T-helper 17 cell (primary cell): ENCODE measurements around the gene TBKBP1. TPM values are rescaled to one million over a fixed set of nuclear protein-coding genes. Genes with fewer than 3 reads are reported as not detected.

Experiments
- ATAC-seq: fragments of 150-1000 bp; cut with Tn5 transposase; 2 replicates; pipeline ENCODE4 v1.10.0; 2021; ENCODE audit warnings: mild to moderate bottlenecking, moderate library complexity
- DNase-seq, 3 donors: peaks; one replicate each; pipeline versions ENCODE4 v3.0.0 to v3.0.0-alpha.2; 2020 to 2021
- H3K9me3 ChIP-seq: one replicate; pipeline ENCODE4 v1.7.0; 2013; ENCODE audit warnings: low read length, mild to moderate bottlenecking; ENCODE audit not compliant: control insufficient read depth, poor library complexity, severe bottlenecking
- H3K27ac Mint-ChIP-seq: one replicate; pipeline ENCODE4 v1.8.0; 2022; ENCODE audit warnings: mild to moderate bottlenecking, moderate library complexity, mixed read lengths
- H3K27me3 Mint-ChIP-seq: one replicate; pipeline ENCODE4 v1.8.0; 2022; ENCODE audit warnings: mixed read lengths
- H3K36me3 Mint-ChIP-seq: one replicate; pipeline ENCODE4 v1.8.0; 2022; ENCODE audit warnings: low read depth, mixed read lengths
- H3K4me1 Mint-ChIP-seq: one replicate; pipeline ENCODE4 v1.8.0; 2022; ENCODE audit warnings: mild to moderate bottlenecking, mixed read lengths
- H3K4me3 Mint-ChIP-seq: one replicate; pipeline ENCODE4 v1.8.0; 2022; ENCODE audit warnings: mild to moderate bottlenecking, moderate library complexity, mixed read lengths
- total RNA-seq, 4 donors: library from RNA in 2 of 4; stranded (reverse) in 2 of 4; gene quantifications; one replicate each; pipeline ENCODE4 v1.2.3 and lab custom pipeline; 2022 to 2026

Gene TBKBP1
- total RNA-seq, 2 donors from 2014 or later: 2.4 to 2.6 TPM

DNA sequence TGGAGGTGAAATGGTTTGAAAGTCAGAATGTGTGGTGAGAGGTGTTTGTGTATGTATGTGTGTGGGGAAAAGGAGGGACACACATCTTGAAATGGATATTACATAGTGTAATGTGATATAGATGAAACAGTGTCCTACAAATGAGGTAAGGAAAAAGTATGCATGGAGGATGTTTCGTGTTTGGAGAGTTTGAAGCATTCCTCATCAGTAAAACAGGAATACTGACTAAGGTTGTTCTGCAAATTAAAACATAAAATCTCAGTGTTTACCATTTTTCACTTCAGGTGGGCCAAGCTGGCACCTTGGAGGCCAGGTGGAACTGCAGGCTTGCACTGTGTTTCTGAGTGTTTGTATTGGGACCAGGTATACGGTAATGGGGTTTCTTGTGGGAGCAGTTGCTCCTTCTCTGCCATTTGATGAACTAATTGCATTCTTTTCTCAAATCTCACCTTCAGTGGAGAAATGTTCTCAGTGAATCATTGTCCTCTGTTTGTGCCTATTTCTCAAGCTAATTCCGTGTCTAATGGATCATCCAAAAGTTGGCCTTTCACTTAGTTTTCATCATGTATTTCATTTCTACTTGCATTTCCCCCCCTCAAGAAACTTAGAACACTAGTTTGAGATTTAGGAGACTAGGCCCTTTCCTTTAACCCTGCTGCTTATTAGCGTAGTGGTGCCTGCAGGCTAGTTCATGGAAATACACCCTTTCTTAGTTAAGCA is 8.2 kb upstream of the TBKBP1 start:
- no peaks in the 10 kb centered on the region for H3K9me3 ChIP-seq
- Mint-ChIP-seq H3K27ac (no peak overlapping the region), H3K4me1 (peaks cover 4% of the 10 kb centered on the region), H3K4me3 (no peak overlapping the region), H3K27me3 (no peaks in the 10 kb centered on the region), H3K36me3 (peaks cover 3% of the 10 kb centered on the region)
- ATAC-seq: no peak
- no peak for DNase-seq

DNA sequence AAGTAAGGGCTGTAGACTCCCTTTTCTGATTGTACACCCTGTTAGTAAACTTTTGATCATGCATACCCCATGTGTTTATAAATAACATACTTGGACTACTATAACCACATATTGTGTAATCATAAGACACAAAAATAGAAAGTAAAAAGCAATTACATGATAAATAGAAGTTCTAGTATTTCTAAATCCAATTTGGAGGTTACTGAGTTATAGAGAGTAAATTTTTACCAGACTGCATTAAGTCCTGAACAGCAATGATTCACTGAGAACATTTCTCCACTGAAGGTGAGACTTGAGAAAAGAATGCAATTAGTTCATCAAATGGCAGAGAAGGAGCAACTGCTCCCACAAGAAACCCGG is 7.7 kb upstream of the TBKBP1 start:
- Mint-ChIP-seq H3K4me3 (no peak overlapping the region), H3K36me3 (peaks cover 3% of the 10 kb centered on the region), H3K27ac (no peak overlapping the region), H3K4me1 (peaks cover 4% of the 10 kb centered on the region), H3K27me3 (no peaks in the 10 kb centered on the region)
- no peaks in the 10 kb centered on the region for H3K9me3 ChIP-seq
- ATAC-seq: no peak
- no peak for DNase-seq

DNA sequence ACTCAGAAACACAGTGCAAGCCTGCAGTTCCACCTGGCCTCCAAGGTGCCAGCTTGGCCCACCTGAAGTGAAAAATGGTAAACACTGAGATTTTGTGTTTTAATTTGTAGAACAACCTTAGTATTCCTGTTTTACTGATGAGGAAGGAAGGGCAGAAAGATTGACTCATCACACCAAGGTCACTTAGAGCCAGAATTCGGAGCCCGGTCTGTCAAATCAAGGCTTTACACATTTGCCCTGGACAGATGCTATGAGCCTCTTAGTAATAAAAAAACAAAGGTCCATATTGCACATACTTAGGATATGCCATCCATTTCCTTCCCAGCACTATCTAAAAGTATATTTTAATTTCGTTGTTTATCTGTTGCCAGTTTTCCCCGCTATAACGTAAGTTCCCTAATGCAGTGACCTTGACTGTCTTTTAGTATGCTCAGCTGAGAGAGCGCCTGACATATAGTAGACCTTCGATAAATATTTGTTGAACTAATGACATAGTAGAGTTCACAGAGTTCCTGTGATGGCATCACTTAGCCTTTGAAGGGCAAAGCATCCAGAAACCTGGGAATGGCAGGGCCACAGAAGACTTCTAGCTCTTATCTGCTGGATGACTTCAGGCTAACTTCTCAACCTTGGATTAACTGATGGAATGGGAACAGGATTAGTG is 7.2 kb upstream of the TBKBP1 start:
- DNase-seq (no peak), ATAC-seq (no peak)
- Mint-ChIP-seq H3K36me3 (peaks cover 3% of the 10 kb centered on the region), H3K27ac (no peak overlapping the region), H3K4me3 (no peak overlapping the region), H3K4me1 (peaks cover 8% of the 10 kb centered on the region), H3K27me3 (no peaks in the 10 kb centered on the region)
- no peaks in the 10 kb centered on the region for H3K9me3 ChIP-seq

DNA sequence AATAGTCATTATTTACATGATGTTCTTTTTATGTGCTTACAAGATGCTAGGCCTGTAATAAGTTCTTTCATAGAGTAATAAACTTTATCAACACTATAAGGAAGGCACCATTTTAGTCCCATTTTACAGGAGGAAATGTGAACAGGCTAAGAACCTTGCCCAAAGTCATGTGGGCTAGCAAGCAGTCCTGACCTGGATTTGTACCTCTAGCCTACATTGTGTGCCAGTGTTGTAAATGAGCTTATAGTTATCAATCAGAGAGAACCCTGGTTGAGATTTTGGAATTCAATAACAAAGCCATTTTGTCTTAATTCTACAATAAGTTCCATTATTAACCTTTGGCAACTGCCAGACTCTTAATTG is 6.7 kb upstream of the TBKBP1 start:
- DNase-seq (no peak), ATAC-seq (no peak)
- Mint-ChIP-seq H3K27ac (no peak overlapping the region), H3K4me3 (no peak overlapping the region), H3K27me3 (no peaks in the 10 kb centered on the region), H3K4me1 (peaks cover 10% of the 10 kb centered on the region), H3K36me3 (peaks cover under 1% of the 10 kb centered on the region)
- H3K9me3 ChIP-seq: no peaks in the 10 kb centered on the region

DNA sequence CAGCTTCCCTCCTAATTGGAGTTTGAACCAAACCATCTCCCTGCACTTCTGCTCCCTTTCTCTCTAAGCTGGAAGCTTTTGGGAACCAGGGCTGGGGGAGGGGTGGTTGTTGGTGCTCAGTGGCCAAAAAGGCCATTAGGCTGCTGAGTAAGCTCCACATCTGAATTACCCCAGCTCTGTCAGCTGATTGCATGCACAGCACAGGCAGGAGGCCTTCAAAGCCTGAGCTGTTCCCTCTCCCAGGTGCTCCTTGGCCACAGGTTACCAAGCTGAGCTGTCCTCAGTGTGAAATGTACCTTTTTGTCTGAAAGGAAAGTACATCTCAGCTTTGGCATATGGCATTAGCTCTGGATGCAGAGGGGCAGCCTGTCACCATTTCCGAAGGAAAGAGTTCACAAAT is 6.2 kb upstream of the TBKBP1 start:
- no peak for ATAC-seq
- no peaks in the 10 kb centered on the region for H3K36me3 Mint-ChIP-seq

DNA sequence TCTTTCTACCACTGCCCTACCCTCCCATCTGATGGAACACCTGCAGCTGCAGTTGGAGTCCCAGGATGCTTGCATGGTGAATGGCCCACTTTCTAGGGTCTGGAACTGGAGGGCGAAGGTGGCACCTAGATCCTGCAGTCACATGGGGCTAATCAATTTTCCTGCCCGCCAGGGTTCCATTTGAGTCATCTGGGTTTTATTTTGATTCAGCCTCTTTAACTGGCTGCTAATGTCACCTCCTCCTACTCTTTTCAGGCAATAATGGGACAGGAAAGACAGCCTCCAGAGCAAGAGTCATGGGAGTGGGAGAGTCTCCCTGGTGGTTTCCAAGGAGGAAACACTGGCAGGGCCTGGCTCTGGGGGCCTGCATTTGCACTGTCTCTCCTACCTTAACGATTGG is 3.8 kb upstream of the TBKBP1 start:
- Mint-ChIP-seq H3K4me1 (peaks cover 20% of the 10 kb centered on the region), H3K36me3 (peaks cover 3% of the 10 kb centered on the region), H3K27ac (no peak overlapping the region), H3K27me3 (no peaks in the 10 kb centered on the region), H3K4me3 (no peak overlapping the region)
- no peak for DNase-seq
- H3K9me3 ChIP-seq: no peaks in the 10 kb centered on the region
- no peak for ATAC-seq

More for the DNA sequence above, 6.2 kb upstream of the TBKBP1 start:
- Mint-ChIP-seq H3K27me3 (no peaks in the 10 kb centered on the region), H3K27ac (no peak overlapping the region), H3K4me1 (peaks cover 10% of the 10 kb centered on the region), H3K4me3 (no peak overlapping the region)
- no peaks in the 10 kb centered on the region for H3K9me3 ChIP-seq
- no peak for DNase-seq

DNA sequence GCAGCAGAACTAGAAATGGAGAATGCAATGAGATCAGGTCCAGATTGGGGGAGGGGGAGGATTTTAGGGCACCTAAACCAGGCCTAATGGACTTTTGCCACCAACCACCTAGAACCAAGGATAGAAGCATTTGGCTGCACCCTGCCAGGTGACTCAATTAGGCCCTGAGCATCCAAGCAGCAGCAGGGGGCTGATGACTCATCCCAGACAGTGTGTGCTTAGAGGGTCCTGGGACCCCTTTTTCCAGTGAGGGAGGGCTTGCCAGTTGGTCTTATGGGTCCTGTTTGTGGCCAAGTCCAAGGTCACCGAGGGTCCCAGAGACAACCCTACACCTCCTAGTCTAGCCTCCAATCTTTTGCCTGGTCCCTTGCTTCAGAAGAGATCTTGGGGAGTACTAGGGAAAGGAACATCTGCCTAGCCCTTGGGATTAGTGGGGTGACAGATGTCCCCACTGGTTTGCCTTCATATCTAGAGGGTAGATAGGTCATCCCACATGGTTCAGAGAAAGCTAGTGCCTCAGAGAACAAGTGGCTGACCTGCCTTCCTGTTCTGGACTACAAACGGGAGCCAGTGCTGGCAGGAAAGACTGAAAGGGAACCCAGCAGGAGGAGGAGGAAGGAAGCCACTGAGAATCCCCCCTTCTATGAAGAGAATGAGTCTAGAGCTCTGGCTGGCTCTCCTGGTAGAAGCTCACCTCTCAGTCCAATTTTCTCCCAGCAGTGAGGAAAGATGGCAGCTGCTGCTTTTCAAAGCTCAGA is 1.6 kb upstream of the TBKBP1 start:
- Mint-ChIP-seq H3K4me1 (peaks cover 17% of the 10 kb centered on the region), H3K27ac (peak overlapping the region; percentile 95), H3K27me3 (no peaks in the 10 kb centered on the region), H3K36me3 (peaks cover 3% of the 10 kb centered on the region), H3K4me3 (peak overlapping the region; percentile 57)
- DNase-seq (no peak), ATAC-seq (no peak)
- no peaks in the 10 kb centered on the region for H3K9me3 ChIP-seq

DNA sequence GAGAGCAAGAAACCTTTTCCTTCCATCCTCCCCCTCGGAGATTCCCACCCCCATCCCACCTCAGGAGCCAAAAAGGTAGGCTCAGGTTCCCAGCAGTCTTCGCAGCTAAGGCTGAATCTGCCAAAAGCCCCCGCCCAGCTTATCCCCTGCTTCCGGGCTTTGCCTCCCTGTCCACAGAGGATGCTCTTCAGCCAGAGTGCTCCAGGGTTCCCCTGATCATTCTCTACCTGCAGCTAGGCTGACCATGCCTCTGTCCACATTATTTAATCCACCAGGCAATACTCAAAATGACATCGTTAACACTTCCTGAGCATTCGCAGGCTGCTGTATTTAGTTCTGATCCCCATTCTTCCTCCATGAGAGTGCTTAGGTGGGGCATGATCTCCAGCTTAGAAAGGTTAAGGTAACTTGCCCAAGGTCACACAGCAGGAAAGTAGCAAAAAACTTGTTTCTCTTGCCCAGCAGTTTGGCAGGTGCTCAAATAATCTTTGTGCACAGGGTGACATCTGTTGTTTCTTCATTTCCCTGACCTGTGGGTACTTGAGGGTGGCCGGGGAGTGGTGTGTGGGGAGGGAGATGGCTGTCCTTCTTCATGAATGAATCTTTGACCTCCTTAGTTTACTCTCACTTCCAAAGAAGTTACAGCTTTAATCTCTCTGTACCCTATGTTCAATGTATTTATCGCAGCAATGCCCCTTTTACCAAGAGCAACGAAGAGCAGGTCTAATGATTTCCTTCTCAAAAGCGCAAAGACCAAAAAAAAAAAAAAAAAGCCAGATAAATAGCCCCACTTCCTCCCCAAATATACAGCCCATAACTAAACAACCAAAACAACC is 848 bp upstream of the TBKBP1 start:
- H3K36me3 Mint-ChIP-seq: peaks cover 3% of the 10 kb centered on the region
- peaks cover 17% of the 10 kb centered on the region for H3K4me1 Mint-ChIP-seq
- DNase-seq (no peak), ATAC-seq (no peak)
- H3K9me3 ChIP-seq: no peaks in the 10 kb centered on the region
- H3K27me3 Mint-ChIP-seq: no peaks in the 10 kb centered on the region
- H3K27ac Mint-ChIP-seq: peak overlapping the region; percentile 95
- peak overlapping the region; percentile 100 for H3K4me3 Mint-ChIP-seq

DNA sequence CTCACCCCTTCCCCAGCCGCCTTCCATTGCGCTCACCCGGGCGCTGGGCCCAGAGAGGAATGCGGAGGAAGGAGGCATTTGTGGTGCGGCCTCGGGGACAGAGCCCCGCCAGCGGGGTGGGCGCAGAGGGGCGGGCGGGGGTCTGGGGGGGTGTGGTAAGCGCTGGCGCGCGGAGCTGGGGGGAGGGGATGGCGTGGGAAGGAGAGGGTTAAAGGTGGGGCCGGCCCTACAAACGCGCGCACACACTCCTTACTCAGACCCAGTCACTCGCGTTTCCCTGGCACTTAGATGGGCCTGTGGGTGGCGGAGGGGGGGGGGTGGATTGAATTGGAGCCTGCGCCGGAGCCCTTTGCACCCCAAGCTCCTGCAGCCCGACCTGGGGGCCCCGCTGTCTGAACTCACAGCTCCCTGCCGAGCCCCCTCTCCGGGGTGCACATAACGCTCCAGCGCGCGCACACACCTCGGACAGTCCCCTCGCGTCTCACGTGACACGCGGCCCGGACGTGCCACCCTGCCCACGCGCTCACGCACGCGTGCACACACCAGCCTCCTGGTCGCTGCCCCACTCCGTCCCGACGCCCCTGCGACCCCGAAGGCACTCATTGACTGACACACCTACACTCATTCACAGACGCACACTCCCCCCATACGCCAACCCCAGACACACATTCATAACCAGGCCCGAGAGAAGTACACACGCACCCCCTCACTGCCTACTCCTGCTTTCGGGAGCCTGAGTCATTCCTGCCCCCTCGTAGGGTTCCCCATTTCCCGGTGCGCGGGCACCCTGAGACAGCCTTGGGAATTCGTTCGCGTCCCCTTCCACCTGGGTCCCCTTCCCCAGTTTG is 844 bp downstream of the TBKBP1 start:
- Mint-ChIP-seq H3K36me3 (peaks cover 3% of the 10 kb centered on the region), H3K27ac (peak overlapping the region; percentile 45), H3K4me1 (peaks cover 25% of the 10 kb centered on the region), H3K27me3 (no peaks in the 10 kb centered on the region), H3K4me3 (peak overlapping the region; percentile 95)
- no peaks in the 10 kb centered on the region for H3K9me3 ChIP-seq
- ATAC-seq (peak; percentile 47), DNase-seq (no peak)

DNA sequence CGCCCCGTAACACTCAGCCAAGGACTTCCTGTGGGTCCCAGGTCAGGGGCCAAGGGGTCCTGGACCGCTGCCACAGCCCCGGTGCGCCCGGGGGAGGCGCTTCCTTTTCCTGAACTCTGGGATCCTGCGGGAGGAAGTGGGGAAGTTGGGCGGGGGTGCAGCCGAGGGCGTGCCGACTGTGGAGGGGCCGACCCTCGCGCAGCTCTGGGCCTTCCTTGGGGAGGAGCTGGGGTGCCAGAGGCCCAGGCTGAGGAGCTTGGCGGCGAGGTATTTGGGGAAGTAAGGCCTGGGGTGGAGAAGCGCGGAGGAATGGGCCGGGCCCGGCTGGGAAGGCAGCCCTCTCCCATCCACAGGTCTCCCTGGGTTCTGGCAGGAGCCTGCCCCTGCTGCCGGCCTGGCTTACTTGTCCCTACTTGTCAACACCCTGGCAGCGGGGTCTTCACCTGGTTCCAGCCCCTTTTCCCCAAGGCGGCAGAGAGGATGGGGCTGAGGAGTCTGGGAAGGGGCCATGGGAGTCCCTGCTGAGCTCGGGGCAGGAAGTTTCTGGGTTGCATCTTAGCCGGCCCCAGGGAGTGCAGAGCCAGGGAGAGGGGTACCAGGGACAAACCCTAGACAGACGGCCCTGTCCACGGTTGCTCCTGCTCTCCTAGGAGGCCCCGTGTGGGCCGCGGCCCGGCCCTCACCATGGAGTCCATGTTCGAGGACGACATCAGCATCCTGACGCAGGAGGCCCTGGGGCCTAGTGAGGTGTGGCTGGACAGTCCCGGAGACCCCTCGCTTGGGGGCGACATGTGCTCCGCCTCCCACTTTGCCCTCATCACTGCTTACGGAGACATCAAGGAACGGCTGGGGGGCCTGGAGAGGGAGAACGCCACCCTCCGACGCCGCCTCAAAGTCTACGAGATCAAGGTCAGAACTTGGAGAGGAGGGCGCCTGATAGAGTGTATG is 1.7 kb downstream of the TBKBP1 start:
- Mint-ChIP-seq H3K27me3 (no peaks in the 10 kb centered on the region), H3K36me3 (peaks cover 3% of the 10 kb centered on the region), H3K4me3 (peak overlapping the region; percentile 95), H3K4me1 (peaks cover 27% of the 10 kb centered on the region), H3K27ac (peak overlapping the region; percentile 45)
- DNase-seq: no peak
- no peaks in the 10 kb centered on the region for H3K9me3 ChIP-seq
- no peak for ATAC-seq

DNA sequence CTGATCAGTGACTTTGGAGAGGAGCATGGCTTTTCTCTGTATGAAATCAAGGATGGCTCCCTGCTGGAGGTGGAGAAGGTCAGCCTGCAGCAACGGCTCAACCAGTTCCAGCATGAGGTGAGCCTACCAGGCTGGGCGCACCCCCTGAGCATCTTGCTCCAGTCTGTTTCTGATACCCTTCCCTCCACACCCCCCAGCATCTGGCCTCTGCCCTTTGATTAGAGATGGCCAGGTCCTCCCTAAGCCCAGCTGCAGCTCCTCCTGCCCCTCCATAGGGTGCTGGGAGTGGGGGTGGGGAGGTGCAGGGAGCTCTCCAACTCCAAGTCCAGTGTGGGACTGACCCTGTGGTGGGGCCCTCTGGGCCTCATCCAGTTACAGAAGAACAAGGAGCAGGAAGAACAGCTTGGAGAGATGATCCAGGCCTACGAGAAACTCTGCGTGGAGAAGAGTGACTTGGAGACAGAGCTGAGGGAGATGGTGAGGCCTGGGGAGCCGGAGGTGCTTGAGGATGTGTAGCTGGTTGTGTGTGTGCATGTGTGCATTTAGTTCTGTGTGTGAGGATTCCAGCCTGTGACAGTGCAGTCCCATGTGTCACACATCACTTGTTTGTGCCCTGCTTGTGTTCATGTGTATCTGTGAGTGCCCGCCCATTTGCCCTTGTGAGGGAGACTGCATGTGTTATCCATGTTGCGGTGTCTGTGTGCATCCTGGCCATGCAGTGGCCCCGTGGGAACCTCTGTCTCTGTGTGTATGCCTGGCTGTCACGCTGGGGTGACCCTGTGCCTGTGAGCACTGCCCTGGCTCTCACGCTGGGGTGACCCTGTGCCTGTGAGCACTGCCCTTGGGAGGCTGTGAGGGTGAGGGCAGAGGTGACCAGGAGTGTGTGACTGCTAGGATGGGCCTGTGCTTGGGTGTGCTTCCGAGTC is 3.0 kb downstream of the TBKBP1 start:
- ATAC-seq (no peak), DNase-seq (peak in 1 of 3 donors; percentile 6)
- H3K4me3 Mint-ChIP-seq: no peak overlapping the region
- peaks cover 3% of the 10 kb centered on the region for H3K36me3 Mint-ChIP-seq
- H3K27me3 Mint-ChIP-seq: no peaks in the 10 kb centered on the region
- no peak overlapping the region for H3K27ac Mint-ChIP-seq
- H3K4me1 Mint-ChIP-seq: peaks cover 27% of the 10 kb centered on the region
- no peaks in the 10 kb centered on the region for H3K9me3 ChIP-seq
